Peyer's patch (tissue), 4 donors: Measurements from ENCODE around the gene HEATR9. TPM values are rescaled to one million over a fixed set of nuclear protein-coding genes. Genes with fewer than 3 reads are reported as not detected.

Experiments
- DNase-seq, 3 donors: peaks; one replicate each; pipeline ENCODE4 v3.0.0-alpha.2; 2017 to 2019
- H3K27ac ChIP-seq, 4 donors: fragments of 200-600 bp; sonication (generic); one replicate each; pipeline ENCODE4 v1.5.1; 2016 to 2019
- H3K27me3 ChIP-seq, 2 donors: fragments of 200-600 bp; sonication (generic); one replicate each; pipeline ENCODE4 v1.5.1; 2019
- H3K36me3 ChIP-seq, 3 donors: fragments of 200-600 bp; sonication (generic); one replicate each; pipeline ENCODE4 v1.5.1; 2016 to 2019
- H3K4me1 ChIP-seq, 4 donors: fragments of 200-600 bp; sonication (generic); one replicate each; pipeline ENCODE4 v1.5.1; 2016 to 2019
- H3K4me3 ChIP-seq, 4 donors: fragments of 200-600 bp; sonication (generic); 1 replicate in 3 of 4; 2 replicates in 1 of 4; pipeline ENCODE4 v1.5.1; 2016 to 2019; ENCODE audit warnings: mild to moderate bottlenecking in 1 of 4
- H3K9me3 ChIP-seq, 4 donors: fragments of 200-600 bp; sonication (generic); one replicate each; pipeline ENCODE4 v1.5.1; 2016 to 2019; ENCODE audit warnings: mild to moderate bottlenecking in 1 of 4
- POLR2A ChIP-seq, 2 donors: fragments of 450-650 bp; IDR thresholded peaks; one replicate each; pipeline ENCODE4 v1.5.1; 2017; ENCODE audit warnings: antibody characterized with exemption in 2 of 2, mild to moderate bottlenecking in 2 of 2, moderate library complexity in 2 of 2
- total RNA-seq, 4 donors: library from RNA; depleted of rRNA; stranded (reverse); fragments of >200 nt; gene quantifications; one replicate each; pipeline ENCODE4 v1.1.0, GENCODE V29; 2016
- TF ChIP-seq, protein P1 (sequence below), 6 experiments: fragments of 450-650 bp in 4 of 6; fragments of 200-600 bp in 2 of 6; sonication (generic) in 1 of 6; IDR thresholded peaks; one replicate each; pipeline ENCODE4 v1.5.1; 2017 to 2019; ENCODE audit warnings: antibody characterized with exemption in 6 of 6, mild to moderate bottlenecking in 3 of 6, moderate library complexity in 1 of 6

The HEATR9 gene
- total RNA-seq, 4 donors from 2014 or later = not detected

DNA sequence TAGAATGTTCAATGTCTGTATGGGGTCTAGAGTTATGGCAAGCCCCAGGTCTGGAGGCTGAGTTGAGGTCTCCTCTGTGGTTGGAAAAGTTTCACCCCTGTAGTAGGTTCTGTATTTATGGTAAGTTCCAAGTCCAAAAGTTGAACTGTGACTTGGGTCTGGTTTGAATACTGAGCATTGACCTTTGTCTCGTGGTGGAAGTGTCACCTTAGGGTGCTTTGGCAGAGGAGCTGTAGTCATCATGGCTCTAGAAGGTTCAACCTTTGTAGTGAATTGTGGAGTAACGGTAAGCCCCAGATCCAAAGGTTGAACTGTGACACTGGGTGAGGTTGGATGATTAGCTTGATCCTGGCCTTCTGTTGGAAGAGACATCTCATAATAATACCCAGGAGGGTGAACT, 44.3 kb upstream of the HEATR9 start:
- DNase-seq = no peak
- Histone ChIP-seq H3K9me3 (no peaks in the 10 kb centered on the region), H3K36me3 (no peaks in the 10 kb centered on the region), H3K27ac (no peak overlapping the region), H3K4me1 (no peaks in the 10 kb centered on the region), H3K27me3 (no peaks in the 10 kb centered on the region), H3K4me3 (no peak overlapping the region)
- TF ChIP-seq, protein P1, sequence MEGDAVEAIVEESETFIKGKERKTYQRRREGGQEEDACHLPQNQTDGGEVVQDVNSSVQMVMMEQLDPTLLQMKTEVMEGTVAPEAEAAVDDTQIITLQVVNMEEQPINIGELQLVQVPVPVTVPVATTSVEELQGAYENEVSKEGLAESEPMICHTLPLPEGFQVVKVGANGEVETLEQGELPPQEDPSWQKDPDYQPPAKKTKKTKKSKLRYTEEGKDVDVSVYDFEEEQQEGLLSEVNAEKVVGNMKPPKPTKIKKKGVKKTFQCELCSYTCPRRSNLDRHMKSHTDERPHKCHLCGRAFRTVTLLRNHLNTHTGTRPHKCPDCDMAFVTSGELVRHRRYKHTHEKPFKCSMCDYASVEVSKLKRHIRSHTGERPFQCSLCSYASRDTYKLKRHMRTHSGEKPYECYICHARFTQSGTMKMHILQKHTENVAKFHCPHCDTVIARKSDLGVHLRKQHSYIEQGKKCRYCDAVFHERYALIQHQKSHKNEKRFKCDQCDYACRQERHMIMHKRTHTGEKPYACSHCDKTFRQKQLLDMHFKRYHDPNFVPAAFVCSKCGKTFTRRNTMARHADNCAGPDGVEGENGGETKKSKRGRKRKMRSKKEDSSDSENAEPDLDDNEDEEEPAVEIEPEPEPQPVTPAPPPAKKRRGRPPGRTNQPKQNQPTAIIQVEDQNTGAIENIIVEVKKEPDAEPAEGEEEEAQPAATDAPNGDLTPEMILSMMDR (IDR thresholded peaks at IDR 0.05) = no peak

DNA sequence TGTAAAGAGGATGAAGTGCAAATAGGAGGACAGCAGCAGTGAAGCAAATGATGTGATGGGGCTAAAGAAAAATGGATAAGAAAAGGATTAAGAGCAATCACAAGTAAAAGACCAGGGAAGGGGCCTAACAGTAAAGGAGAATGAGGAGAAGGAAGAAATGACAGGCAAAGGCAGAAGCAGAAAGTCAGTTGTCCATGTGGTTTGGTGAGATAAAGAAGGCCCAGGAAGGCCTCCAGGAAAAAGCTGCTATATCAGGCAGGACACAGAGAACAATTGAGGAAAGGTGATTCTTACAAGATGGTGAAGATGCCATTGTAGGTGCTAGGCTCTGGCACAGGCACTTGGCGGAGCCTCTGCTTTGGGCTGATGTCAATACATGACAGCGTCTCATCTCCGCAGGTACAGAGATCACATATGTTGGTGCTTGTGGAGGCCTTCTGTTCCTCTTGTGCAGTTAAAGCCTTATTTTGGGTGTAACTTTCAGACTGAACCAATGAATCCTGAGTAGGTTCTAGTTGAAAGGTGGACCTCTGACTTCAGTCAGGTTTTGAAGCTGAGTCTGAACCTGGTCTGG, 43.7 kb upstream of the HEATR9 start:
- TF ChIP-seq, protein P1 (IDR thresholded peaks at IDR 0.05) = no peak
- TF ChIP-seq POLR2A (IDR thresholded peaks at IDR 0.05) = no peak
- no peak for DNase-seq

GRCh38 chr17:35909408-35909807, 40.7 kb upstream of the HEATR9 start:
- H3K27ac ChIP-seq = no peak overlapping the region
- no peak for TF ChIP-seq POLR2A (IDR thresholded peaks at IDR 0.05)
- TF ChIP-seq, protein P1 (IDR thresholded peaks at IDR 0.05) = no peak
- no peak overlapping the region for H3K4me3 ChIP-seq
- H3K36me3 ChIP-seq = no peaks in the 10 kb centered on the region
- no peak for DNase-seq
- no peaks in the 10 kb centered on the region for H3K4me1 ChIP-seq
- no peaks in the 10 kb centered on the region for H3K9me3 ChIP-seq
- no peaks in the 10 kb centered on the region for H3K27me3 ChIP-seq

More for the DNA sequence above, 43.7 kb upstream of the HEATR9 start:
- no peaks in the 10 kb centered on the region for H3K27me3 ChIP-seq
- no peak overlapping the region for H3K27ac ChIP-seq
- no peaks in the 10 kb centered on the region for H3K4me1 ChIP-seq
- no peak overlapping the region for H3K4me3 ChIP-seq
- H3K9me3 ChIP-seq = no peaks in the 10 kb centered on the region
- no peaks in the 10 kb centered on the region for H3K36me3 ChIP-seq

- Histone ChIP-seq H3K27me3 (no peaks in the 10 kb centered on the region), H3K4me1 (no peaks in the 10 kb centered on the region), H3K36me3 (no peaks in the 10 kb centered on the region), H3K4me3 (no peak overlapping the region), H3K9me3 (no peaks in the 10 kb centered on the region), H3K27ac (no peak overlapping the region)
- no peak for TF ChIP-seq POLR2A (IDR thresholded peaks at IDR 0.05)
- TF ChIP-seq, protein P1 (IDR thresholded peaks at IDR 0.05) = no peak
- no peak for DNase-seq
These were observed 39.0 kb upstream of the HEATR9 start for GRCh38 chr17:35907691-35908090.

DNA sequence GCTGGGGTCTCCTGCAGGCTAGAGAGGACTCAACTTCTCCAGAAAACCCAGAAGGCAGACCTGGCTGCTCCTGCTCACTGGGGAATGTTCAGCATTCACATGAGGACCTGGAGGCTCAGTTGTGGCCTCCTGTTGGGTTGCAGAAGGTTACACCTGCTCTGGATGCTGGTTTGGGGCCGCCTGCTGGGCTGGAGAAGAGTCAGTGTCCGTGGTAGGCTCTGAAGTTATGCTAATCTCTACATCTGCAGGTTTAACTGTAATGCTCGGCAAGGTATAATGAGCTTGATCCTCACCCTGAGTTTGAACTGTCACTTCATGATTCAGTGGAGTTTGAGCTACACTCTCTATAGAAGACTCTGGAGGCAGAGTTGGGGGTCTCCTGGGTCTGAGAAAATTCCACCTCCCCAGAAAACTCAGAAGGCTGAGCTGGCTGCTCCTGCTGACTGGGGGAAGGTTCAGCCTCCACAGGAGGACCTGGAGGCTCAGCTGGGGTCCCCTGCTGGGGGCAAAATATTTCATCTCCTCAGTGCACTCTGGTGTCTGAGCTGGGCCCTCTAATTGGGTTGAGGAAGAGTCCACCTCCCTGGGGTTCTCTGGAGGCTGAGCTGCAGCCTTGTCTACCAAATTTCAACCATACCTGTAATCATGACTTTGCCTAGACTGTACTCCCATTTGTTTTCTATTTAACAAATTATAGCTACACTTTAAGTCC, 38.4 kb upstream of the HEATR9 start:
- Histone ChIP-seq H3K4me1 (no peaks in the 10 kb centered on the region), H3K36me3 (no peaks in the 10 kb centered on the region), H3K27me3 (no peaks in the 10 kb centered on the region), H3K27ac (no peak overlapping the region), H3K9me3 (no peaks in the 10 kb centered on the region), H3K4me3 (no peak overlapping the region)
- no peak for DNase-seq
- TF ChIP-seq, protein P1 (IDR thresholded peaks at IDR 0.05) = peak in 1 of 6 experiments; percentile 11
- no peak for TF ChIP-seq POLR2A (IDR thresholded peaks at IDR 0.05)
